GM19372 (cell line): ENCODE results near the gene MOSMO.
"Not testable (repeated sequence)": the region's sequence is repeated elsewhere in the genome, so short reads cannot be mapped to it uniquely, and the experiment has no call there.

Source experiments
- ATAC-seq: cut with Tn5 transposase; IDR thresholded peaks from one replicate; pipeline ENCODE4 v1.9.1; 2021; ENCODE audit warnings: mild to moderate bottlenecking, low read depth, moderate library complexity; ENCODE audit not compliant: unreplicated experiment

MOSMO gene

DNA sequence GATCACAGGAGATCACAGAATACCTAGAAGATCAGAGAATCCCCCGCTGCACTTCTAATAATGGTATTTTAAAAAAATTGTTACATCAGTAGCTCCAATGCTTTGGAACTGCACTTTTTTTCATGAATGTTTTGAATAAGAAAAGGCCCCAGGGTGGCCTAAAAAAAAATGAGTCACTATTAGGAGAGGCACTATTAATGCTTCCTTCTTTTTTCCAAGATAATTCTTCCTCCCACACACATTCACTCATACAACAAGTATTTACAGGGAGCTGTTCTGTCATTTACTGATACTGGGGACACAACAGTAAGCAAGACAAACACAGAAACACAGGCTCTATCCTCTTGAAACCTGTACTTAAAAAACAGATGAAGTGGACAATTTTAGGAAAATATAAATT lies 6.3 kb upstream of the MOSMO start:
- no peak for ATAC-seq

DNA sequence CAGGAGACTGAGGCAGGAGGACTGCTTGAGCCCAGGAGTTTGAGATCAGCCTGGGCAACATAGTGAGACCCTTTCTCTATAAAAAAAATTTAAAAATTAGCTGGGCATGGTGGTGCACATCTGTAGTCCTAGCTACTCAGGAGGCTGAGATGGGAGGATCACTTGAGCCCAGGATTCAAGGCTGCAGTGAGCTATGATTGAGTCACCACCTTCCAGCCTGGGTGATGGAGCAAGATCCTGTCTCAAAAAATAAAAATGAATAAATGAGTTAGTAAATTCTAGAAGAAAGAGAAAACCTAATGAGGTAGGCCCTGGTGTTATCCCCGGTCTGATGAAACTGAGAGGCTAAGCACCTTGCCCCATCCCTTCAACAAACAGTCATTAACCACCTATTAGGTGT lies 5.9 kb upstream of the MOSMO start:
- ATAC-seq = not testable (repeated sequence)

DNA sequence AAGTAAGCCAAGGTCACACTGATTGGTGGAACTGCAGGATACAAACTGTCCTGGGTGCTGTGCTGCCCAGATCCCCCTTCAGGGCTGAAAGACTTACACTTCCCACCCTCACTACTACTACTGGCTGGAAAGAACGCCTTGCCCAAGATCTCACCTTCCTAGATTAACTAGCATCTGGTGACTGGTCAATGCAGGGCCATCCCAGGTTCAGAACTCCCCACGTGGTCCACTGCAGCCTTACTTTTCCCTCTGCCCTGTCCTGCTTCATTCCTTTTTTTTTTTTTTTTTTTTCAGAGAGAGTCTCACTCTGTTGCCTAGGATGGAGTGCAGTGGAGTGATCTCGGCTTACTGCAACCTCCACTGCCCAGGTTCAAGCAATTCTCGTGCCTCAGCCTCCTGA lies 4.7 kb upstream of the MOSMO start:
- no peak for ATAC-seq

GRCh38 chr16:22004341-22004740 lies 3.6 kb upstream of the MOSMO start:
- no peak for ATAC-seq

DNA sequence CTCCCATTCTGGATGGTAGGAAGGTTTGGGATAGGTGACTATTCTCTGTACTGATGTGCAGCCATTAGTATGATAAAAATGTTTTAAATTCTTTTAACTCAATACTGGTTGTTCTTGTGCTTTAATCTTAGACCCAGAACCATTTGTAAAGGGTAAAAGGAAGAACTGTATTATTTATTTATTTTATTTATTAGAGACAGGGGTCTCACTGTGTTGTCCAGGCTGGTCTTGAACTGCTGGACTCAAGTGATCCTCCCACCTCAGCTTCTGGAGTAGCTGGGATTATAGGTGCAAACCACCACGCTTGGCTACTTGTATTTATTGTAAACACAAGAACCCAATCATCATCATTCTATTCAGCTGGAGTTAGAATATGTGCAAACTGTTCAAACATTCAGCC lies 2.2 kb upstream of the MOSMO start:
- no peak for ATAC-seq

GRCh38 chr16:22006636-22007035 lies 1.3 kb upstream of the MOSMO start:
- no peak for ATAC-seq

DNA sequence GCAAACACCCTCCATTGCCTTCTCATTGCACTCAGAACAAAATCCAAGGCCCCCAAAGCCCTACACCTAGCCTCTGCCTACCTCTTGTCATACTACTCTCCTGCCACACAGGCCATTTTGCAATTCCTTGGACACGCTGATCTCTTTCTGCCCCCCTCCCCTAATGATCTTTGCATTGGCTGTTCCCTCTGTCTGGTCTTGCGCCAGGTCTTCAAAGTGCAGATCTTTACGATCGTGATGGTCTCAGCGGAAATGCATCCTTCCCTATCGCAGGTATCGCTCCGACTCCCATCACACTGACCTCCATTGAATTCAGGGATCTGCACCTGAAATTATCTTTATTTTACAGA lies 777 bp upstream of the MOSMO start:
- ATAC-seq = no peak

DNA sequence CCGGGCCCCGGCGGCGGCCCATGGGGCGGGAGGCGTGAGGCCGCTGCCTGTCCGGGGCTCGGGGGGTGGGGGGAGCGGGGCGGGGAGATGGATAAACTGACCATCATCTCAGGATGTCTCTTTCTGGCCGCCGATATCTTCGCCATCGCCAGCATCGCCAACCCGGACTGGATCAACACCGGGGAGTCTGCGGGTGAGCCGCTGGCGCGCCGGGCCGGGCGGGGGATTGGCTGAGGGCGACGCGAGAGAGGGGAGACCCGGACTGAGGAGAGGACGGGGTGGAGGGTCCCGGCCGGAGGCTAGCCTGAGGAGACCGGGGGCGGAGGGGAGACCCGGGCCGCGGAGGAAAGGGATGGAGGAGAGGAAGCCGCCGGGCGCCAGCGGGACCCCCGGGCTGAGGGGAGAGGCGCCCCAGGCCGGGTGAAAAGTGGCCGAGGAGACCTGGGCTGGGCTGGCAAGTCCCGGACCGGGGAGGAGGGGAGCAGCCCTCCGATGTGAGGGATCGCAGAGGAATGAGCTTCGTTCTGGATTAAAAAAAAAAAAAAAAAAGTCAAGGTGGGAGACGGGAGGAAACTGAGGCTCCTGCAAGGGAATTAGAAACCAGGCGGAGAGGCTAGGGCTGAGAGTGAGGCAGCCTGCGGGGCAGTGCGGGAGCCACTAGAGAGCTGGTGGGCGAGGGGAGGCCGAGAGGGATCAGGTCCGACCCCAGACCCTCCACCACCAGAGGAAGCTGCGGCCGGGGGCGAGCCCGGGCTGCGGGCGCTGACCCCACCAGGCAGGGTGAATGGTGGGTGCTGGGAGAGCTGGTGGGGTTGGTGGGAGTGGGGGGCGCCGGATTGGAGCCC lies 526 bp downstream of the MOSMO start:
- no peak for ATAC-seq

GRCh38 chr16:22010902-22011301 lies 3.0 kb downstream of the MOSMO start:
- ATAC-seq = no peak

GRCh38 chr16:22012241-22012640 lies 4.3 kb downstream of the MOSMO start:
- ATAC-seq = no peak

GRCh38 chr16:22013486-22013885 lies 5.6 kb downstream of the MOSMO start:
- no peak for ATAC-seq

DNA sequence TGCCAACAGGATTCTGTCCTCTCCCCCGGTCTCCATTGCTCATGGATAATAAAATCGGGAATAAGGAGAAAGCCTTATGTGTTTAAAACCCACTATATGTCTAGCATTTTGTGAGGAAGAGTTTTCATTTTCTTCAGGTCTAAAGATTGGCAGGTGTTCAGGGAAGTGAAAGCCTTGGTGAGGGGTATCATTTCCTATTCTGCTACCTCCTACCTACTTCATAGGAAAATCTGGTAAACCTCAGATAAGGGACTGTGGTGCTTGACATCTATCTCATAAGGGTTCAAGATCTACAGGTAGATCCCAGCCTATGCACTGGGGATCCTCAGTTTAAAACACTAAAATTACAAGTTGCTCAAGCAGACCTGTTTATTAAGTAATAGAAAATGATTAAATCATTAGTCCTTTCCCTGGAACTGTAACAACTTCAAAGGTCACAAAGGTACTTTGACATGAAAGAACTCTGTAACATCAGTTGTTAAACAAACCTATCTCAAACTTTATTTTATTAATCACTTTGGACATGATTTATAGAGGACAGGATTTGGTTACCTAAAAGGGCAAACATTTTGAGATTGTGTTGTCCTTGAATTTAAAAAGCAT lies 6.5 kb downstream of the MOSMO start:
- ATAC-seq = no peak

DNA sequence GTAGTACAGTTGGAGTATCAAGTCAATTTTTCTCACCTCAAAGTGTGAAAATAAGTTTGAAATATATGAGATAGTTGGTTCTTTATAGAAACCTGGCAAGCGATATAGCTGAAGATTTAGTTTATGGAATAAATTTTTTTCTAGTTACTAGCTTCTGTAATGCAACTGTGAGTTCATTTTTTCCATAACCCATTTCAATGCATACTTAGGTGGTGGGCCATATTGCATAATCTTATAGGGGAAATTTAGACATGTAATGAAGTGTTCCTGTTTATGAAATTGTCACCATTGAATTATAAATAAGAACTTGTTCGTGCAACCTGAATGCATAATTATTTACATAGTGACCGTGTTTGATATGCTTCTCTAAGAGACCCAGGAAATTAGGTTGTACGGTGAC lies 9.0 kb downstream of the MOSMO start:
- no peak for ATAC-seq

DNA sequence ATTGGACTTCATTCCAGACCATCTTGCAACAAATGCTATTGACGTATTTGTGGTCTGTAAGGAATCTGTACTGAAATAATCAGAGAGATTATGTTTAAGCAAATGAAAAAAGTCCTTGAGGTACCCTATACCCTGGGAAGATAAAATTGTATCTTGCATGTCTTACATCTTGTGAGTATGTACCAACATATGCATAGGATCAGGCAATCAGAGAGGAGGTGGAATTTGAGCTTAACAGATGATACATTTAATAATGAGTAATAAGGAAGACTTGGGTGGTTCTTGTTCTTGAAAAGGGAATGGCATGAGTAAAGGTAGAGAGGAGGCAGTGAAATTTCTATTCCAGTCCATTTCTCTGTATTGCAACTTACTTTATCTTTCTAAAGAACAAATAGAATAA lies 10.6 kb downstream of the MOSMO start:
- ATAC-seq = no peak

DNA sequence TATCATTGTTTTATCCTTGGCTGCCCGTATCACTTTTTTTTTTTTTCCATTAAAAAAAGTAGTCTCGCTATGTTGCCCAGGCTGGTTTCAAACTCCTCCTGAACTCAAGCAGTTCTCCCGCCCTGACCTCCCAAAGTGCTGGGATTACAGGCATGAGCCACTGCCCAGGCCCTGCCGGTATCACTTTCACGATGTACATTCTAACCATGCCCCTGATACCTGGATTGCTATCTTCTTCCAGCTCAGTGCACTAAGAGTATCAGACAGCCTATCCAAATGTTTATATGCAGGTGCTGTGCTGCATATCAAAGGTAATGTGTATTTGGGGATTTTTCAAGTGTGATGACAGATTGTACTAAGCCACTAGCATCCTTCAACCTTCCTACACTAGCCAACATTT lies 14.2 kb downstream of the MOSMO start:
- ATAC-seq = no peak

DNA sequence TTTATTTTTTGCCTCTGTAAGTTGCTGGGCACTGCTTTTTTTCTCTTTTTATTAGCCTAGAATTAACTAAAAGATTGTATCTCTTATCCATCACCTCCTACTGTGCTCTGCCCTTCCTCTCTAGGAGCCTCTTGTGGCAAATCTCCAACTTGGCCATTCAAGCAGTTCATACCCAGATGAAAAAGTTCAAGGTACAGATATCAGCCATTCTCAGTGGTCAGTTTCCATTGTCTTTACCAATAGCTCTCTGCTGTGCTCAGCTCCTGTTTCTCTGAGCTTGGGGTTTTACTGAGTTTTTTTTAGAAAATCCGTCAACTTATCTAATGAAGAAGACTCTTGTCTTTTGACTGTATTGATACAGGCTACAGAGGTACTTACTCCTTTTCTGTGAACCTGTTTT lies 15.6 kb downstream of the MOSMO start:
- no peak for ATAC-seq

GRCh38 chr16:22024785-22025184 lies 16.9 kb downstream of the MOSMO start:
- ATAC-seq = not testable (repeated sequence)

DNA sequence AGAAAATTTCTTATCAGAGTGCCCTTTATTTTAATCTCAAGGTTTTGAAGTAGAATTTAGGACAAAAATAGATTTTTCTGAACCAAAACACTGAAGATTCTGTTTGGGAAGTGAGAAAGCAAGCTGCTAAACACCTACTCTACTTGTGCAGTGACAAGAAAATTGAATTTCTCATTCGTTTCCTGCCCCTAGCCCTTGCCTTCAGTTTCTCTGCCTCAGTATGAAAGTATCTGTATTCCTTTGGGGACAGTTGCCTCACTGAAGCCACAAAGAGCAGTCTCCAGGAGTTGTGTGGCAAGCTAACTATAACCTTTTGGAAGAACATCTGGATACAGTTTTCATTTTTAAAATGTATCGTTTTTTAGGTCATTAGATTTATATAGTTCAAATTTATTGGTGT lies 19.7 kb downstream of the MOSMO start:
- ATAC-seq = no peak

DNA sequence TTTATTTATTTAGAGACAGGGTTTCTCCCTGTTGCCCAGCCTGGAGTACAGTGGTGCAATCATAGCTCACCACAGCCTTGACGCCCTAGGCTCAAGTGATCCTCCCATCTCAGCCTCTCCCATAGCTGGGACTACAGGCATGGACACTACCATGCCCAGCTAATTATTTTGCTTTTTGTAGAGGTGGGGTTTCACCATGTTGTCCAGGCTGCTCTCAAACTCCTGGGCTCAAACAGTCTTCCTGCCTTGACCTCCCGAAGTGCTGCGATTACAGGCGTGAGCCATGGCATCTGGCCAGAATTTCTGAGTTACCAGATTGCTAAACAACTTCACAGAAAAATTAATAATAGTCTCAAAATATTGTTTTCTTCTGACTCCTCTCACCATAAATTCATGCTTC lies 21.7 kb downstream of the MOSMO start:
- ATAC-seq = no peak

DNA sequence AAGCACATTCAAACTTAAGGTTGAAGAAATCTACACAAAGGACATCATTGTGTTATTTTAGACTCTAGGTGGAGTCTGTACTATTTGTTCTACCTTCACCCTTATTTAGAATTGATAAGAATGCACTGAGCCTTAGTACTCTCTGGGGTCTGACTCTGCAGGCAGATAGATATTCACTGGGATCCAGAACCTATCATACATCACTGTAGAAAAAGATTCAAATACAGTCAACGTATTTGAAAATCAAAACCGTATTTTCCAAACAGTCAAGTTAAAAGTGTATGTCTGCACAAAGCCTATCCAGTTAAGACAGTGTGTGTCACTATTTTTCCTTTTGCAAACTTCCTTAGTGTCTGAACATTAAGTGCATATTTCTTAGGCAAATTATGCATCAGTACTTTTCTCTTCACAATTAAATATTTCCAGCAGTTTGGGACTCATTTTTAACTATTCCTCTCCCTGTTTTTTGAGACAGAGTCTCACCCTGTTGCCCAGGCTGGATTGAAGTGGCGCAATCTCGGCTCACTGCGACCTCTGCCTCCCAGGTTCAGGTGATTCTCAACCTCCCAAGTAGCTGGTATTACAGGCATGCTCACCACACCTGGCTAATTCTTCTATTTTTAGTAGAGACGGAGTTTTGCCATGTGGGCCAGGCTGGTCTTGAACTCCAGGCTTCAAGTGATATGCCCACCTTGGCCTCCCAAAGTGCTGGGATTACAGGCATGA lies 22.3 kb downstream of the MOSMO start:
- ATAC-seq = no peak

GRCh38 chr16:22031483-22032083 lies 23.7 kb downstream of the MOSMO start:
- ATAC-seq = no peak
